Adrenal gland (tissue), 5 donors: ENCODE results near the gene KLHL36.

Experiments used
- CTCF ChIP-seq, 6 experiments: fragments of 450-650 bp in 4 of 6; fragments of 200-600 bp in 2 of 6; sonication (generic) in 1 of 6; IDR thresholded peaks; 1 replicate in 5 of 6; 2 replicates in 1 of 6; pipeline versions ENCODE4 v1.5.1 to v1.8.0; 2016 to 2021; ENCODE audit warnings: antibody characterized with exemption in 6 of 6, mild to moderate bottlenecking in 2 of 6, moderate library complexity in 1 of 6
- POLR2A ChIP-seq, 2 donors: fragments of 450-650 bp; IDR thresholded peaks; one replicate each; pipeline ENCODE4 v1.6.1; 2017; ENCODE audit warnings: antibody characterized with exemption in 2 of 2, mild to moderate bottlenecking in 2 of 2, moderate library complexity in 1 of 2
- donor health status: DM: no; HTN: no; CAD: no.

DNA sequence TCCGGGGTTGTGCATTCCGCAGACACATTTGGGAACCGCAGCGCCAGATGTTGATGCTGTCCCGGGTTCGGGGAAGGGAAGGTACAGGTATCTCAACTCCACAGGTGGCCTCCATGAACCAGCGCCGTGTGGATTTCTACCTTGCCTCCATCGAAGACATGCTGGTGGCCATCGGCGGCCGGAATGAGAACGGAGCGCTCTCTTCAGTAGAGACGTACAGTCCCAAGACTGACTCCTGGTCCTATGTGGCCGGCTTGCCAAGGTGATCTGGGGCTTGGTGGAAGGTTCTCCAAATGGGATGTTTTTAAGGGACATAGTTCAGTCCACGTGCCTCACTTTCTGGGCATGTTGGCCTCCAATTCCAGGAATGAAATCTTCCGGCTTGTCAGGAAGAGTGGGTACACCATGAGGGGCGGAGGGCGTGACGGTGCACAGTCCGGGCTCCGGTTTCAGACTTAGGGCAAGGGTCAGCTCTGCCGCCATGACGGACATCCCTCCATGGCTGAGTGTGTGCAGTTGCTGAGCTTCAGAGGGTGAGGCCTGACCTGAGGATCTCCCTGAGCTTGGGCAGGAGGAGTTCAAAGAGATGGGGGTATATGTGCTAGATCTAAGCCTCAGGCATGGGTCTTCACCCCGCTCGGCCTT, 11.5 kb downstream of the KLHL36 start:
- TF ChIP-seq CTCF (IDR thresholded peaks at IDR 0.05), result no peak
- TF ChIP-seq POLR2A (IDR thresholded peaks at IDR 0.05), result no peak
